Right atrium auricular region (tissue), 2 donors: ENCODE results near the gene SCARB2. TPM values are rescaled to one million over a fixed set of nuclear protein-coding genes. Genes with fewer than 3 reads are reported as not detected.

Experiments
- DNase-seq: peaks from one replicate; pipeline ENCODE4 v3.0.0-alpha.2; 2019; ENCODE audit warnings: low spot score
- H3K27ac ChIP-seq, 2 donors: fragments of 200-600 bp; sonication (generic); 1 replicate in 1 of 2; 2 replicates in 1 of 2; pipeline ENCODE4 v1.5.1; 2016 to 2019
- H3K27me3 ChIP-seq, 2 donors: fragments of 200-600 bp; sonication (generic); one replicate each; pipeline versions ENCODE4 v1.5.1 to v1.6.0; 2017 to 2019
- H3K36me3 ChIP-seq: fragments of 200-600 bp; sonication (generic); one replicate; pipeline ENCODE4 v1.5.1; 2016
- H3K4me1 ChIP-seq, 2 donors: fragments of 200-600 bp; sonication (generic); one replicate each; pipeline versions ENCODE4 v1.5.1 to v1.6.0; 2017 to 2019
- H3K4me3 ChIP-seq, 2 donors: fragments of 200-600 bp; sonication (generic); 1 replicate in 1 of 2; 2 replicates in 1 of 2; pipeline ENCODE4 v1.5.1; 2017 to 2019; ENCODE audit warnings: mild to moderate bottlenecking in 1 of 2, moderate library complexity in 1 of 2
- H3K9me3 ChIP-seq, 2 donors: fragments of 200-600 bp; sonication (generic); one replicate each; pipeline ENCODE4 v1.5.1; 2019
- CTCF ChIP-seq, 2 donors: fragments of 200-600 bp; sonication (generic); IDR thresholded peaks; one replicate each; pipeline ENCODE4 v1.5.1; 2019; ENCODE audit warnings: antibody characterized with exemption in 2 of 2
- total RNA-seq, 2 donors: library from RNA; depleted of rRNA; stranded (reverse); fragments of >200 nt; gene quantifications; one replicate each; pipeline ENCODE4 v1.1.0, GENCODE V29; 2016

The SCARB2 gene
- total RNA-seq, 2 donors from 2014 or later, result 86.4 to 103 TPM

- Histone ChIP-seq H3K4me3 (no peak overlapping the region), H3K27me3 (no peaks in the 10 kb centered on the region), H3K9me3 (no peaks in the 10 kb centered on the region), H3K4me1 (peaks cover 0 to 88% of the 10 kb centered on the region in 2 donors), H3K36me3 (no peaks in the 10 kb centered on the region), H3K27ac (peak overlapping the region; percentile 98 to 99)
- no peak for TF ChIP-seq CTCF (IDR thresholded peaks at IDR 0.05)
- no peak for DNase-seq
These were observed 3.7 kb downstream of the SCARB2 start for GRCh38 chr4:76209881-76210280.

GRCh38 chr4:76208005-76208765 lies 5.4 kb downstream of the SCARB2 start:
- peak overlapping the region; percentile 19 to 24 for H3K4me3 ChIP-seq
- H3K36me3 ChIP-seq, result no peaks in the 10 kb centered on the region
- H3K4me1 ChIP-seq, result peaks cover 0 to 92% of the 10 kb centered on the region in 2 donors
- H3K27me3 ChIP-seq, result no peaks in the 10 kb centered on the region
- peak overlapping the region; percentile 98 to 99 for H3K27ac ChIP-seq
- no peak for TF ChIP-seq CTCF (IDR thresholded peaks at IDR 0.05)
- H3K9me3 ChIP-seq, result no peaks in the 10 kb centered on the region
- DNase-seq, result peak; percentile 93

GRCh38 chr4:76207549-76207948 lies 6.1 kb downstream of the SCARB2 start:
- Histone ChIP-seq H3K36me3 (no peaks in the 10 kb centered on the region), H3K27ac (peak overlapping the region; percentile 98 to 99), H3K27me3 (no peaks in the 10 kb centered on the region), H3K4me3 (no peak overlapping the region), H3K9me3 (no peaks in the 10 kb centered on the region), H3K4me1 (peaks cover 0 to 93% of the 10 kb centered on the region in 2 donors)
- DNase-seq, result no peak
- TF ChIP-seq CTCF (IDR thresholded peaks at IDR 0.05), result no peak

- H3K27ac ChIP-seq, result peak overlapping the region; percentile 98 to 99
- no peaks in the 10 kb centered on the region for H3K9me3 ChIP-seq
- H3K27me3 ChIP-seq, result no peaks in the 10 kb centered on the region
- DNase-seq, result no peak
- no peaks in the 10 kb centered on the region for H3K36me3 ChIP-seq
- H3K4me3 ChIP-seq, result no peak overlapping the region
- TF ChIP-seq CTCF (IDR thresholded peaks at IDR 0.05), result no peak
- H3K4me1 ChIP-seq, result peaks cover 0 to 84% of the 10 kb centered on the region in 2 donors
These were observed 7.2 kb downstream of the SCARB2 start for GRCh38 chr4:76206222-76206942.

- H3K36me3 ChIP-seq, result no peaks in the 10 kb centered on the region
- TF ChIP-seq CTCF (IDR thresholded peaks at IDR 0.05), result no peak
- H3K4me3 ChIP-seq, result no peak overlapping the region
- no peaks in the 10 kb centered on the region for H3K27me3 ChIP-seq
- no peaks in the 10 kb centered on the region for H3K9me3 ChIP-seq
- H3K4me1 ChIP-seq, result peaks cover 0 to 84% of the 10 kb centered on the region in 2 donors
- peak overlapping the region; percentile 98 to 99 for H3K27ac ChIP-seq
- DNase-seq, result no peak
These were observed 8.1 kb downstream of the SCARB2 start for GRCh38 chr4:76205476-76205875.
